Activated CD4-positive, alpha-beta memory T cell treated with anti-CD3 and anti-CD28 coated beads, Interleukin-2, amount 10 ng/mL, durations not matched to agents 7 days and 5 days (primary cell): ENCODE results near the gene TMPRSS9. TPM values are rescaled to one million over a fixed set of nuclear protein-coding genes. Genes with fewer than 3 reads are reported as not detected.
"Not testable (repeated sequence)": the region's sequence is repeated elsewhere in the genome, so short reads cannot be mapped to it uniquely, and the experiment has no call there.

ENCODE experiments used
- CTCF ChIA-PET: fragments of 350-600 bp; sonication (Branson Sonifier 250); formaldehyde crosslinking; loops from one replicate; lab custom pipeline; 2021; ENCODE audit warnings: antibody characterized with exemption, inconsistent platforms; lab: Charles Lee
- POLR2A ChIA-PET: fragments of 350-600 bp; sonication (Branson Sonifier 250); formaldehyde crosslinking; loops from one replicate; lab custom pipeline; 2021; ENCODE audit warnings: antibody characterized with exemption; lab: Charles Lee
- DNase-seq: peaks from one replicate; pipeline ENCODE4 v3.0.0-alpha.2; 2020
- H3K27ac Mint-ChIP-seq: one replicate; pipeline ENCODE4 v1.8.0; 2021; ENCODE audit warnings: mild to moderate bottlenecking, mixed read lengths
- H3K27me3 Mint-ChIP-seq: one replicate; pipeline ENCODE4 v1.8.0; 2021; ENCODE audit warnings: mixed read lengths
- H3K36me3 Mint-ChIP-seq: one replicate; pipeline ENCODE4 v1.8.0; 2021; ENCODE audit warnings: low read depth, mixed read lengths
- H3K4me1 Mint-ChIP-seq: one replicate; pipeline ENCODE4 v1.8.0; 2021; ENCODE audit warnings: mixed read lengths
- H3K4me3 Mint-ChIP-seq: one replicate; pipeline ENCODE4 v1.8.0; 2021; ENCODE audit warnings: mild to moderate bottlenecking, mixed read lengths
- H3K9me3 Mint-ChIP-seq: one replicate; pipeline ENCODE4 v1.8.0; 2021; ENCODE audit warnings: mixed read lengths
- total RNA-seq, 2 experiments: library from RNA; stranded (reverse); gene quantifications; one replicate each; pipeline ENCODE4 v1.2.3, GENCODE V29; 2021

Gene TMPRSS9
- total RNA-seq, 2 experiments from 2014 or later: not detected

DNA sequence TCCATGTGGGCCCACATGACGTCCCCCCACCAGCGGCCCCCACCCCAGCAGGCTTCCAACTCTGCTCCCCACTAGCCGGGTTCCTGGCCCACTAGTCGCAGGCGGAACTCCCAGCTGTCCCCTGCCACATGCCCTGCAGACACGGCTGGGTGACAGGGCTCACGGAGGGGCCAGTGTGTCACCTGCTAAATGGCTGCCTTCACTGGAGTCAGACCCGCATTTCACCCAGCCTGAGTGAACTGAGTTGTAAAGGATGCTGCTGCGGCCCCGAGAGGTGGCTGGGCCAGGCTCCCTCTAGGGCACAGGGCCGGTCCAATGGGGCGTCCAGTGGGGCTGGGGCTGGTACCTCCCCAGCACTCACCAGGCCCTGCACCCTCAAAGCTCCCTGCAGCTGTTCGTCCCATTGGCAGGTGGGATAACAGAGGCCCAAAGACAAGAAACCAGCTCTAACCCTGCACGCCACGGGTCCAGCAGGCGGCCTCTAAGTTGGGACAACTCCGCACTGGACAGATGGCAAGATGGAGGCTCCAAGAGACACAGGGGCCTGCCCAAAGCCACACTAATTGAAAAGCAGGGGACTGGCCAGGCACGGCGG lies 93.5 kb downstream of the TMPRSS9 start:
- Mint-ChIP-seq H3K9me3 (no peaks in the 10 kb centered on the region), H3K4me1 (peaks cover 26% of the 10 kb centered on the region), H3K36me3 (peaks cover 24% of the 10 kb centered on the region), H3K4me3 (no peak overlapping the region), H3K27ac (no peak overlapping the region), H3K27me3 (no peaks in the 10 kb centered on the region)
- ChIA-PET POLR2A (interaction anchor here (0.6 to 4.8 kb wide), 4 partner anchors 24 to 59 kb away, joined by 3 to 53 read pairs (median 14); partner anchors contain the start of genes GADD45B and TIMM13), CTCF (interaction anchor here (1.2 kb wide), 1 partner anchor 165 kb away, joined by 3 read pairs; no protein-coding TSS in a partner anchor)
- no peak for DNase-seq

DNA sequence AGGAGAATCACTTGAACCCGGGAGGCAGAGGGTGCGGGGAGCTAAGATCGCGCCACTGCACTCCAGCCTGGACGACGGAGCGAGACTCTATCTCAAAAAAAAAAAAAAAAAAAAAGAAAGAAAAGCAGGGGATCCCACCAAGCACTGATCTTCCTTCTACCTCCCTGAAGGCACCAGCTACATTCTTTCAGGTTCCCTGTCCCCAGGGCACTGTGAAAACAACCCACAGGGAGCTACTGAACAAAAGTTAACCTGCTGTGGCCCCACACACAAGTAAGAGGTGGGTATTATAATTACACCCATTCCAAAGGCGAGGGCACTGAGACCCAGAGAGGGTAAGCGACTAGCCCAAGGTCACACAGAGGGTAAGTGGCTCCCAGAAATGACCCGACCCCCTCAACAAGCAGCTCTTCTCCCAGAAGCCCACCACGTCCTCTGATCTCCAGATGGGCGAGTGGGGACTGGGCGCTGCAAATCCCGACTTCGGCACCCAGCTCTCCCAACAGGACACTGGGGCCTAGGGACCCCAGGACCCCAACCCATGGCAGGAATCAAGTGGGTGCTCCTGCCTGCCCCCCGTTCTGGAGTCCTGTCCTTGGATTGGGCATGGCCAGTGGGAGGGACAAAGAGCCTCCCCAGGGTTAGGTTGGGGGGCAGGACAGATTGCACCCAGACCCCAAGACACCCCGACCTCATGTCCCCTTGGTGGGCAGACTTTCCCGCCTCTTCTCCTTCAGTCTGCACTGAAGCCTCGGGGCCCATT lies 94.3 kb downstream of the TMPRSS9 start:
- H3K4me3 Mint-ChIP-seq: peak overlapping the region; percentile 80
- H3K4me1 Mint-ChIP-seq: peaks cover 26% of the 10 kb centered on the region
- POLR2A ChIA-PET: interaction anchor here (1.0 to 4.8 kb wide), 5 partner anchors 23 to 303 kb away, joined by 3 to 53 read pairs (median 3); partner anchors contain the start of genes AP3D1, GADD45B and TIMM13
- H3K27me3 Mint-ChIP-seq: no peaks in the 10 kb centered on the region
- no peaks in the 10 kb centered on the region for H3K9me3 Mint-ChIP-seq
- H3K27ac Mint-ChIP-seq: peak overlapping the region; percentile 40
- no peak for DNase-seq
- CTCF ChIA-PET: interaction anchor here (0.7 to 1.2 kb wide), 2 partner anchors 22 to 164 kb away, joined by 3 read pairs; partner anchors contain the start of gene GADD45B
- H3K36me3 Mint-ChIP-seq: peaks cover 24% of the 10 kb centered on the region

DNA sequence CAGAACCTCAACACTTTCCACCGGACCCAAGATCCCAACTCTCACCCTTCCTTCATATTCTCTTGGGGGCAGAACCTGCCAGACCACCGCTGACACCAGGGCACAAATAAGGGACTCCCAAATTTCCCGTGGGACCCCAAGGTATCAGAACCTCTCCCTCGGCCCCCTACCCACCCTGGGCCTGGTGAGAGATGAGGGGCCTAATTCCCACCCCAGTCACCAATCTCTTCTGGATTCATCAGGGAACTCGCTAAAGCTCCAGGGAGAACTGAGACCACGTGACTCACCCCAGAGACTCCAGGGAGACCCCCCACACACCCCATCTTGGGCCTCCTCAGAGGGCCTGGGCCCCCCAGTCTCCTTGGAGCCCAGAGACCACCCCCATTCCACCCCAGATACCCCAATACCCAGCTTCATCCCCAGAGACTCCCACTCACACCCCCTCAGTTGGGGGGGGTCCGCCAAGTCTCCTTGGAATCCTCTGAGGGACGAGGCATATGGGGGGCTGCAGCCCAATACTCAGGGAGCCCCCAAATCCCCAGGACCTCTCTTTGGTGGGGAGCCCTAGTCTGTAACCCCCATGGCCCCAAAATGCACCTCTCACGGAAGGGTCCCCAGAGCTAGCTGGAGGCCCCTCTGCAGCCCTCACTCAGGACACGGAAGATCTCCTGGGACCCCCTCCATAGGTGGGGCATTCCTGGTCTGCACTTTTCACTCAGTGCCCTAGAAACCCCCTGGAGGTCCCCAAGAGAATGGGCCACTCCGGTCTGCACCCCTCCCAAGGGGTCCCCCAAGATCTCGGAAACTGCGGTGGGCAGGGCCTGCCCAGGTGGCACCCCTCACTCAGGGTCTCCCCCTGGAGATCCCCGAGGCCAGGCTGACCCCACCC lies 95.1 kb downstream of the TMPRSS9 start:
- Mint-ChIP-seq H3K9me3 (no peaks in the 10 kb centered on the region), H3K4me1 (peaks cover 27% of the 10 kb centered on the region), H3K27ac (peak overlapping the region; percentile 81), H3K36me3 (peaks cover 23% of the 10 kb centered on the region), H3K27me3 (no peaks in the 10 kb centered on the region), H3K4me3 (peak overlapping the region; percentile 80)
- no peak for DNase-seq
- ChIA-PET POLR2A (interaction anchor here (0.6 to 4.8 kb wide), 6 partner anchors 22 to 304 kb away, joined by 3 to 53 read pairs (median 10); partner anchors contain the start of genes AP3D1, GADD45B and TIMM13), CTCF (interaction anchor here (1.0 to 2.4 kb wide), 3 partner anchors 158 to 328 kb away, joined by 3 to 24 read pairs (median 3); partner anchors contain the start of gene SGTA)

DNA sequence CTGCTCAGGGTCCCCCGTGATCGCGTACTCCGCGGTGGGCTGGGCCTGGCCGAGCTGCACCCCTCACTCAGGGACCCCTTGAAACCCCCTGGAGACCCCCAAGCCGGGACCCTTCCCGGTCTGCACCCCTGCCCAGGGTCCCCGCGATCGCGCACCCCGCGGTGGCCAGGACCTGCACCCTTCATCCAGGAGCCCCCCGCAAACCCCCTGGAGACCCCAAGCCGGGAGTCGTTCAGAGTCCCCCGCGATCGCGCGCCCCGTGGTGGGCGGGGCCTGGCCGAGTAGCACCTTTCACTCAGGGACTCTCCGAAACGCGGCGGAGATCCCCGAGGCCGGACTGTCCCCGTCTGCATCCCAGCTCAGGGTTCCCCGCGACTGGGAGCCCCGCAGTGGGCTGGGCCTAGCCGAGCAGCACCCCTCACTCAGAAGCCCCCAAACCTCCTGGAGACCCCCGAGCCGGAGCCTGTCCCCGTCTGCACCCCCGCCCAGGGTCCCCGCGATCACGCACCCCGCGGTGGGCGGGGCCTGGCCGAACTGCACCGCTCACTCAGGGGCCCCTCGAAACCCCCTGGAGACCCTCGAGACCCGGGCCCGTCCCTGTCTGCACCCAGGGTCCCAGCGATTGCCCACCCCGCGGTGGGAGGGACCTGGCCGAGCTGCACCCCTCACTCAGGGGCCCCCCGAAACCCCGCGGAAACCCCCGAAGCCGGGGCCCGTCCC lies 95.9 kb downstream of the TMPRSS9 start:
- H3K36me3 Mint-ChIP-seq: peaks cover 22% of the 10 kb centered on the region
- POLR2A ChIA-PET: interaction anchor here (0.6 to 4.8 kb wide), 14 partner anchors 21 to 327 kb away, joined by 3 to 53 read pairs (median 4); partner anchors contain the start of genes AP3D1, GADD45B, SGTA and TIMM13
- H3K4me3 Mint-ChIP-seq: peak overlapping the region; percentile 80
- peak; percentile 58 for DNase-seq
- H3K9me3 Mint-ChIP-seq: no peaks in the 10 kb centered on the region
- CTCF ChIA-PET: interaction anchor here (0.7 to 2.4 kb wide), 7 partner anchors 20 to 327 kb away, joined by 3 to 24 read pairs (median 6); partner anchors contain the start of genes GADD45B and SGTA
- H3K27ac Mint-ChIP-seq: peak overlapping the region; percentile 81
- no peaks in the 10 kb centered on the region for H3K27me3 Mint-ChIP-seq
- H3K4me1 Mint-ChIP-seq: peaks cover 29% of the 10 kb centered on the region

DNA sequence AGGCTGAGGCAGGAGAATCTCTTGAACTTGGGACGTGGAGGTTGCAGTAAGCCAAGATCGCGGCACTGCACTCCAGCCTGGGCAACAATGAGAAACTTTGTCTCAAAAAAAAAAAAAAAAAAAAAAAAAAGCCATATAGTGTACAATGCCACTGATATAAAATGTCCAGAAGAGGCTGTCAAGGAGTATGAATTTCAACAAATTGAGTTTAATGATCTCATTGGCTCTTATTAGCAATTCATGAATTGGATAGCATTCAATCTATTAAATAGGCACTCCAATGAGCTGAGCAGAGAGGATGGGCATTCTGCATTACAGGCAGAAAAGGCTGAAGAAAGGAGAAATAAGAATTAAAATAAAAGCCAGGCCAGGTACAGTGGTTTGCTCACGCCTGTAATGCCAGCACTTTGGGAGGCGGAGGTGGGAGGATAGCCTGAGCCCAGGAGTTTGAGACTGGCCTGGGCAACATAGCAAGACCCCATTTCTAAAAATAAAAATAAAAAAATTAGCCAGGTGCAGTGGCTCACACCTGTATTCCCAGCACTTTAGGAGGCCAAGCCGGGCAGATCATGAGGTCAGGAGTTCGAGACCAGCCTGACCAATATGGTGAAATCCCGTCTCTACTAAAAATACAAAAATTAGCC lies 97.5 kb downstream of the TMPRSS9 start:
- DNase-seq: no peak
- Mint-ChIP-seq H3K36me3 (peaks cover 12% of the 10 kb centered on the region), H3K4me1 (peaks cover 40% of the 10 kb centered on the region), H3K9me3 (no peaks in the 10 kb centered on the region), H3K27me3 (no peaks in the 10 kb centered on the region), H3K27ac (peak overlapping the region; percentile 82), H3K4me3 (peak overlapping the region; percentile 77)
- POLR2A ChIA-PET: interaction anchor here (0.9 to 4.8 kb wide), 13 partner anchors 20 to 326 kb away, joined by 3 to 53 read pairs (median 4); partner anchors contain the start of genes AP3D1, GADD45B, SGTA and TIMM13
- CTCF ChIA-PET: interaction anchor here (0.9 to 2.4 kb wide), 8 partner anchors 16 to 302 kb away, joined by 3 to 24 read pairs (median 6); partner anchors contain the start of gene GADD45B

DNA sequence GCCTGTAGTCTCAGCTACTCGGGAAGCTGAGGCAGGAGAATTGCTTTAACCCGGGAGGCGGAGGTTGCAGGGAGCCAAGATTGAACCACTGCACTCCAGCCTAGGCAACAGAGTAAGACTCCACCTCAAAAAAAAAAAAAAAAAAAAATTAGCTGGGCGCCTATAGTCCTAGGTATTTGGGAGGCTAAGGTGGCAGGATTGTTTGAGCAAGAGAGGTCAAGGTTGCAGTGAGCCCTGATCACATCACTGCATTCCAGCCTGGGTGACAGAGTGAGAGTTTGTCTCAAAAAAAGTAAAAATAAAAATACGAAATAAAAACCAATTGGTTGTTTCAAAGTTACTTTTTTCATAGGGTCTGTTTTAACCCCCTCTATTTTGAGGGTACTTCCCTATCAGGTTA lies 98.0 kb downstream of the TMPRSS9 start:
- ChIA-PET POLR2A (interaction anchor here (1.6 to 4.8 kb wide), 3 partner anchors 18 to 30 kb away, joined by 5 to 53 read pairs (median 24); partner anchors contain the start of genes GADD45B and TIMM13), CTCF (interaction anchor here (1.6 to 2.4 kb wide), 3 partner anchors 18 to 155 kb away, joined by 3 to 24 read pairs (median 7); partner anchors contain the start of gene GADD45B)
- DNase-seq: no peak
- Mint-ChIP-seq H3K27ac (no peak overlapping the region), H3K4me1 (peaks cover 40% of the 10 kb centered on the region), H3K36me3 (peaks cover 12% of the 10 kb centered on the region), H3K4me3 (no peak overlapping the region), H3K9me3 (no peaks in the 10 kb centered on the region), H3K27me3 (no peaks in the 10 kb centered on the region)

DNA sequence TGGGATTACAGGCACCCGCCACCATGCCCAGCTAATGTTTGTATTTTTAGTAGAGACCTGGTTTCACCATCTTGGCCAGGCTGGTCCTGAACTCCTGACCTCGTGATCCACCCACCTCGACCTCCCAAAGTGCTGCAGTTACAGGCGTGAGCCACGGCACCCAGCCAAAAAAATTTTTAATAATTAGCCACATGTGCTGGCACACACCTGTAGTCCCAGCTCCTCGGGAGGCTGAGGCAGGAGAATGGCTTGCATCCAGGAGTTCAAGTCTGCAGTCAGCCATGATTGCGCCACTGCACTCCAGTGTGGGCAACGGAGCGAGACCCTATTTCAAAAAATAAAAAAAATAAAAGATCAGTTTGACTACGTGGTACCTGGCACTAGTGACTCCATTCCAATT lies 98.7 kb downstream of the TMPRSS9 start:
- CTCF ChIA-PET, H3K27ac Mint-ChIP-seq, H3K4me3 Mint-ChIP-seq, DNase-seq, H3K9me3 Mint-ChIP-seq, H3K27me3 Mint-ChIP-seq: not testable (repeated sequence)
- H3K4me1 Mint-ChIP-seq: peaks cover 38% of the 10 kb centered on the region
- POLR2A ChIA-PET: interaction anchor here (1.6 kb wide), 1 partner anchor 17 kb away, joined by 5 read pairs; the partner anchor contains the start of gene GADD45B
- peaks cover 12% of the 10 kb centered on the region for H3K36me3 Mint-ChIP-seq

DNA sequence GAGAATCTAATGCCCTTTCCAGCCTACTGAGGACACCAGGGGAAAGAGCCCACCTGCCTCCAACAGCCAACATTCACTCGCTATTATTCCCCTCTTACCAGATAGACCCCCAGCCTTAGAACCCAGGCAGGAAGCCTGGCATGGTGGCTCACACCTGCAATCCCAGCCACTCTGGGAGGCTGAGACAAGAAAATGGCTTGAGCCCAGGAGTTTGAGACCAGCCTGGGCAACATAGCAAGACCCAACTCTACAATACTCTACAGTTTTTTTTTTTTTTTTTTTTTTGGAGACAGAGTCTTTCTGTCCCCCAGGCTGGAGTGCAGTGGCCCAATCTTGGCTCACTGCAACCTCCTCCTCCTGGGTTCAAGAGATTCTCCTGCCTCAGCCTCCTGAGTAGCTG lies 100.2 kb downstream of the TMPRSS9 start:
- Mint-ChIP-seq H3K36me3 (peaks cover 9% of the 10 kb centered on the region), H3K27ac (no peak overlapping the region), H3K27me3 (no peaks in the 10 kb centered on the region), H3K4me1 (peaks cover 27% of the 10 kb centered on the region), H3K9me3 (no peaks in the 10 kb centered on the region), H3K4me3 (peak overlapping the region; percentile 14)
- no peak for DNase-seq
- ChIA-PET CTCF (interaction anchor here (0.6 to 3.8 kb wide), 4 partner anchors 151 to 672 kb away, joined by 3 to 16 read pairs (median 5); no protein-coding TSS in a partner anchor), POLR2A (interaction anchor here (1.5 to 6.7 kb wide), 2 partner anchors 17 to 43 kb away, joined by 3 to 57 read pairs; partner anchors contain the start of gene GADD45B)

DNA sequence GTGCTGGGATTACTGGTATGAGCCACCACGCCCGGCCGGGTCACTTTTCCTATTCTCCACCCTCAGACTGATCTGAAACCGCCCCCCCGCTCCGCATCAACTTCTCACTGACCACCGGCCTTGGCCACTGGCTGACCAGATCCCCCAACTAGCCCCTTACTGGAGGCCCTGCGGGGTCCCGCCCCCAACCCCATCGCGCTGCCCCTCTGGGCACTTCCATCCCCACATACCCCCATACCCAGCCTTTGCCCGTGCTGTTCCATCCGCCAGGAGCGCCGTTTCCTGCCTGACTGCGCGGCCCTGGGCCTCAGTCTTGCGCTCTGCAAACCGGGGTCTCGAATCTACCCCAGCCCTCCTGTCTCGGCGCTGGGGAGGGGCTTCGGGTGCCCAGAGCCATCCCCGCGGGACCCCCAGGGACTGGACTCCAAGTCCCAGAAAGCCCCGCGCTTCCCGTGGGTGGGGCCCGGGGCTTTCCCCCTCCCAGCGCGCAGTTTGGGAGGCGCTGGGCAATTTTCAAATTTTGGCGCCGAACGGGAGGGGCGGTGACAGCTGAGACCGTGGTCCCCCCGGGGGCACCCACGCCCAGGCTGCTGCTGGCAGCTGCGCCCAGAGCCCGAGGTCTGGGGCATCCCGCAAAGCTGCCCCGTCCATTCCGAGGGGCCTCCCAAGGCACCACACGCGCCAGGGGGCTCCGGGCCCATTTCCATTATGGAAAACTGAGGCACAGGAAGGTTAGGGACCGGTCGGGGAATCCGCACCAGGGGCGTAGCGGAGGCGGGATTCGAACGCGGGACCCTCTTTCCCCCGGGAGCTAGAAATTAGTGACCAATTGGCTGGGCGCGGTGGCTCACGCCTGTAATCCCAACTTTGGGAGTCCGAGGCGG lies 101.9 kb downstream of the TMPRSS9 start:
- POLR2A ChIA-PET: interaction anchor here (0.7 to 6.7 kb wide), 9 partner anchors 9 to 159 kb away, joined by 3 to 57 read pairs (median 5); partner anchors contain the start of gene GADD45B
- H3K4me1 Mint-ChIP-seq: peaks cover 23% of the 10 kb centered on the region
- H3K4me3 Mint-ChIP-seq: peak overlapping the region; percentile 95

More for the DNA sequence above, 101.9 kb downstream of the TMPRSS9 start:
- peak overlapping the region; percentile 86 for H3K27ac Mint-ChIP-seq
- H3K27me3 Mint-ChIP-seq: no peaks in the 10 kb centered on the region
- peaks cover 8% of the 10 kb centered on the region for H3K36me3 Mint-ChIP-seq
- CTCF ChIA-PET: interaction anchor here (0.9 to 3.8 kb wide), 6 partner anchors 81 to 175 kb away, joined by 3 to 16 read pairs (median 4); no protein-coding TSS in a partner anchor
- peak; percentile 81 for DNase-seq
- H3K9me3 Mint-ChIP-seq: no peaks in the 10 kb centered on the region
